Epithelial cell of proximal tubule (primary cell): ENCODE data around the gene SBF1. TPM values are rescaled to one million over a fixed set of nuclear protein-coding genes. Genes with fewer than 3 reads are reported as not detected.

Experiments
- DNase-seq: peaks from one replicate; pipeline ENCODE4 v3.0.0-alpha.2; 2011; ENCODE audit warnings: low read depth
- H3K4me3 ChIP-seq: 2 replicates; pipeline ENCODE4 v1.5.1; 2011; ENCODE audit warnings: low read depth, mild to moderate bottlenecking, low read length
- total RNA-seq: library from RNA; depleted of rRNA; stranded (reverse); fragments of >200 nt; gene quantifications from 2 replicates; pipeline ENCODE4 v1.2.3, GENCODE V29; 2015
- TF ChIP-seq, protein P1 (sequence below): conservative IDR thresholded peaks from 2 replicates; pipeline ENCODE4 v1.5.1; 2012; ENCODE audit warnings: low read depth, mild to moderate bottlenecking, low read length

SBF1 gene
- total RNA-seq, 1 donor from 2014 or later = 56.6 TPM

DNA sequence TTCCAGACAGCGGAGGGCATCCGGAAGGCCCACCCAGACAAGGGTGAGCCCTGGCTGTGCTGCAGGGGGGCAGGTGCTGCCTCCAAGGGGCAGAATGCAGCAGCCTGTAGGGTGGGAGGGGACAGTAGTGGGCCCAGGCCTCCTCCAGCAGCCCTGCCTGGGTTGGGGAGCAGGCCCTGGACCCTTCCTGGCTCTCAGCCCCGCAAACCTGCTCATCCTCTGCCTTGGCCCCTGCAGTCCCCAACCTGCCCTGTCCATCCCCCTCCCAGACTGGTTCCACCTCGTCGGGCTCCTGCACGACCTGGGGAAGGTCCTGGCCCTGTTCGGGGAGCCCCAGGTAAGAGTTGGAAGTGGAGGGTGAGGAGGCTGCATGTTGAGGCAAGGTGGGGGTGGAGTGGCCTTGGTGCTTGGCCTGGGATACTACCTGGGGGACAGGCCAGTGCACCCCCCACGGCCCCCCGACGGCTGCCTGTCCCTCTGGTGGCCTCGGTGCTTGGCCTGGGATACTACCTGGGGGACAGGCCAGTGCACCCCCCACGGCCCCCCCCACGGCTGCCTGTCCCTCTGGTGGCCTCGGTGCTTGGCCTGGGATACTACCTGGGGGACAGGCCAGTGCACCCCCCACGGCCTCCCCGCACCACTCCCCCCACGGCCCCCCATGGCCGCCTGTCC is 13.3 kb upstream of the SBF1 start:
- TF ChIP-seq, protein P1, sequence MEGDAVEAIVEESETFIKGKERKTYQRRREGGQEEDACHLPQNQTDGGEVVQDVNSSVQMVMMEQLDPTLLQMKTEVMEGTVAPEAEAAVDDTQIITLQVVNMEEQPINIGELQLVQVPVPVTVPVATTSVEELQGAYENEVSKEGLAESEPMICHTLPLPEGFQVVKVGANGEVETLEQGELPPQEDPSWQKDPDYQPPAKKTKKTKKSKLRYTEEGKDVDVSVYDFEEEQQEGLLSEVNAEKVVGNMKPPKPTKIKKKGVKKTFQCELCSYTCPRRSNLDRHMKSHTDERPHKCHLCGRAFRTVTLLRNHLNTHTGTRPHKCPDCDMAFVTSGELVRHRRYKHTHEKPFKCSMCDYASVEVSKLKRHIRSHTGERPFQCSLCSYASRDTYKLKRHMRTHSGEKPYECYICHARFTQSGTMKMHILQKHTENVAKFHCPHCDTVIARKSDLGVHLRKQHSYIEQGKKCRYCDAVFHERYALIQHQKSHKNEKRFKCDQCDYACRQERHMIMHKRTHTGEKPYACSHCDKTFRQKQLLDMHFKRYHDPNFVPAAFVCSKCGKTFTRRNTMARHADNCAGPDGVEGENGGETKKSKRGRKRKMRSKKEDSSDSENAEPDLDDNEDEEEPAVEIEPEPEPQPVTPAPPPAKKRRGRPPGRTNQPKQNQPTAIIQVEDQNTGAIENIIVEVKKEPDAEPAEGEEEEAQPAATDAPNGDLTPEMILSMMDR = no peak
- DNase-seq = no peak
- peak overlapping the region; percentile 58 for H3K4me3 ChIP-seq

DNA sequence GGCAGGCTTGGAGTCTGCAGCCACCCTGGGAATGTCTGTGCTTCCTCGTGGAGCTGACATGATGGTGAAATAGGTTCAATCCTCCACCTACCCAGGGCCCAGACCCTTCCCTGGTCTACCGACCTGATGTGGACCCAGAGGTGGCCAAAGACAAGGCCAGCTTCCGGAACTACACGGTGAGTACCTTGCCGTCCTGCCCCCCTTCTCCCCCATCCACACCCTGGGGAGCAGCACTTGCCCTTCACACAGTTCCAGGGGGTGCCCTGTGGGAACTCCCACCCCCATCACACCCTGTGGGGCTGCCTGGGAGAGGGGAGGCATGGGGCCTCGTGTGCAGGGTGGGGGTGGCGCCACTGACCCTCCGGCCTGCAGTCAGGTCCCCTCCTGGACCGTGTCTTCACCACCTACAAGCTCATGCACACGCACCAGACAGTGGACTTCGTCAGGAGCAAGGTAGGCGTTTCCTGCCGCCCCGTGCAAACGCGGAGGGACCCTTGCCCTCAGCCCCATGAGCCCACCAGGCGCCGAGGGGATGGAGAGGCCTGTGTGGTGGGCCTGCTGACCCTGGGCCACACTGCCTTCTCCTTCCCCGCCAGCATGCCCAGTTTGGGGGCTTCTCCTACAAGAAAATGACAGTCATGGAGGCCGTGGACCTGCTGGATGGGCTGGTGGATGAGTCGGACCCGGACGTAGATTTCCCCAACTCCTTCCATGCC is 12.6 kb upstream of the SBF1 start:
- TF ChIP-seq, protein P1 = no peak

DNA sequence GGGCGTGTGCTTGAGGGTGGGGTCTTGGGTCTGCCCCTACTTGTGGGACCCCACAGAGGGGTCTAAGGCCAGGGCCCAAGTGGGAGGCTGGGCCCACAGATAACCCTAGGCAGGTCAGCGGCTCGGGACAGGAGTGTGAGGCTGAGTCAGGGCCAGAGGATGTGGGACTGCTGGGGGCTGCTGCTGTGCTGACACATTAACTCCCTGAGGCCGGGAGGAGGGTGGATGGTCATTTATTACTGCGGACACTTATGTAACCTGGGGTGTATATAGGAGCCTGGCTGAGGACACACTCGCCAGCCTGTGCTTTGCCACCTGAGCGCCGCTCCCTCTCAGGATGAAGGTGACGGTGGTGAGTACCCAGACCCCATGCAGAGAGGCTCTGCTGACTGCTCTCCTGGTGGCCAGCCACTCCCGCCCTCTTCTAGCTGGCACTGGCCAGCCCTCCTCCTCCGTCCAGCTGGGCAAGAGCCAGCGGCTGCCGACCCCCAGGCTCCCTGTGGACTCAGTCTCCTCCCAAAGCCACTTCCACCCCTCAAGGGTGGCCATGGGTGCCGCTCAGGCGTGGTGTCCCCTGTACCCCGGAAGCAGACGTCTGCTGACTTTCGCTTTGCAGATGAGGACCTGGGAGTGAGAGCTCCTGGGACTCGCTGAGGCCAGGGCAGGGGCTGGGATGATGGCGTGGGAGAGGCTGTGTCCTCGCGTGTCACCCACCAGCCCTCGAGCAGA is 11.9 kb upstream of the SBF1 start, which contains the start of gene MIOX:
TSS of gene MIOX (plus strand) at position 299 of the 729 bp plus-strand sequence. CDS start at position 338, 39 bp downstream.
- peak within 1 kb of the TSS; percentile 58 for H3K4me3 ChIP-seq
- TF ChIP-seq, protein P1 = no peak

More for the DNA sequence above, 12.6 kb upstream of the SBF1 start:
- H3K4me3 ChIP-seq = peak overlapping the region; percentile 58
- DNase-seq = no peak

DNA sequence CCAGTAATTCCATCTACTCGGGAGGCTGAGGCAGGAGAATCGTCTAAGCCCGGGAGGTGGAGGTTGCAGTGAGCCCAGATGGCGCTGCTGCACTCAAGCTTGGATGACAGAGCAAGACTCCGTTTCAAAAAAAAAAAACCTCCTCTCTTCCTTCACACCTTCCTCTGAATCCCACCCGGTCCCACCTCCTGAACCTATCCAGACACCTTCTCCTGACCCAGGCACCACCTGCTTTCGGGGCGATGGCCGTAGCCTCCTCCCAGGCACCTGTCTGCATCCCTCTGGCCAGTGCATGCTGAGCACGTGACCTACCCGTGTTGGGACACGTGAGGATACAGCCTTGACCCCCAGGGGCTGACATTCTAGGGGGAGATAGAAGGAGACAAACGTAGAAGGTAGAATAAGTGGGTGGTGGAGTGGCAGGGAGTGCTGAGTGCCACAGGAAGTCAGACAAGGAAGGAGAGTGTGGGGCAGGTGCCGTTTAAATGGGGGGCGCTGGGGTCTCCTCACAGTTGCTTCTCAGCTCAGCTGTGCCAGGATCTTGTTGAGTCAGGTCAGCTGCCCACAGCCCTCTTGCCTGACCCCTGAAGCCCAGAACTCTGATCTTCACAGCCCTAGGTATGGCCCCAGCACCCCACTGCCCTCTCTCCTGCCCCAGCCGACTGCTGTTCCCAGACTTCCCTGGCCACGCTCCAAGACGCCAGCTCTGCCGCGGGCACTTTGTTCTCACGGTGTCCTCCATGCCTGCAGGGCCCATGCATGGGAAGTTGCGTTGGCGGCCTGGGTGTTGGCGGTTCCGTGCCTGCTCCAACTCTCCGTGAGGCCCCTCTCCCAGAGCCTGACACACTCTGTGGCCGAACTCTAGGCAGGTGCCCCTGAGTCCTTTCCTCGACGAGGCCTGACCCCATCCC is 10.6 kb upstream of the SBF1 start:
- H3K4me3 ChIP-seq = no peak overlapping the region
- DNase-seq = no peak
- TF ChIP-seq, protein P1 = peak; percentile 24

More for the DNA sequence above, 11.9 kb upstream of the SBF1 start, which contains the start of gene MIOX:
- no peak for DNase-seq

DNA sequence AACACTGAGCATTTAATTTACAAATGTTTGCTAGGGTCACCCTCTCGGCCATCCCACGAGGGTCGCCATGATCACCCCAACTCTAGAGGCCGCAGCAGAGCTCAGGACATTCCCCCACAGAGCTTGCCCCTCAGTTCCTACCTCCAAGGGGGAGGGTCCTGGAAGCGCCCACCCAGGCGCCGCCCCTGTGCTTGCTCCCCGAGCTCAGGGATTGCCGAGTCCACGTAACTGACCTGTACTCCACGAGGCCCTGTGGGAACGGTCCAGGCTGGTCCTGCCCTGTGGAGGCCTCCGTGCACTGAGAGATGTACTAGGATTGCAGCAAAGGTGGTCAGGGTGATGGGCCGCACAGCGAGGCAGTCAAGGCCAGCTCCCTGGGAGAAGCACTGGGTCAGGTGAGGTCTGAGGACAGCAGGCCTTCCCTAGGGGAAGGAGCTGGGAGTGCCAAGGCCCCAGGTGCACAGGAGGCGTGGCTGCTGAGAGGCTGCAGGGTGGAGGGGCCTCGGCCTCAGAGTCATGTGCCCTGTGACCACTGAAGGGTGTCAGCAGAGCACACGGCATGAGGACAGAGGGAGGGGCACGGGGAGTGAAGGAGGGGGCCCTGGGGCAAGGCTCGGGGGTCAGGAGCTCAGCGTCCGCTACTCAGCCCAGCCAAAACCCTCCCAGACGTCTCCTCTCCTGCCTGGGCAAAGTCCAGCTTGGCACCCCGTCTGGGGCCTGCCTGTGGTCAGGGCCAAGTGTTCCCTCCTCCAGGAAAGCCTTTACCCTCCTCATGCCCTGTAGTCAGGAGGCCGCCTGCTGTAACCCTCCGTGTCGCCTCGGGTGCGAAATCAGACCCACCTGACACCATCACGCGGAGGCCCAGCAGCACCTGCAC is 9.4 kb upstream of the SBF1 start:
- peak overlapping the region; percentile 16 for H3K4me3 ChIP-seq
- TF ChIP-seq, protein P1 = no peak
- DNase-seq = no peak
